K562 (cell line): Measurements from ENCODE around the gene GET4. TPM values are rescaled to one million over a fixed set of nuclear protein-coding genes. Genes with fewer than 3 reads are reported as not detected.
A peak's percentile ranks its signal among the peaks of the same experiment; 100 is the strongest.

ENCODE experiments used
- ATAC-seq: fragments of 200-7000 bp; cut with Tn5 transposase; 3 replicates; pipeline ENCODE4 v1.9.1; 2020; ENCODE audit warnings: moderate library complexity
- BruUV-seq: library from RNA; stranded (reverse); fragments of 400-500 nt; replicated peaks from 2 replicates; lab custom pipeline; 2021; lab: Mats Ljungman, UMichigan
- CTCF ChIA-PET: fragments of 300-600 bp; formaldehyde crosslinking; extraction: SDS; loops from one replicate; lab custom pipeline; 2021; ENCODE audit warnings: low intra/inter-chr PET ratio; lab: Yijun Ruan, JAX
- POLR2A ChIA-PET: fragments of 300-600, 350-650 bp; sonication (Branson Sonifier 250); formaldehyde crosslinking; extraction: SDS; loops from one replicate; lab custom pipeline; 2021; ENCODE audit warnings: antibody characterized with exemption, inconsistent platforms; lab: Yijun Ruan, JAX
- DNase-seq, 4 experiments: peaks; one replicate each; pipeline versions ENCODE4 v3.0.0 to v3.0.0-alpha.2; 2011 to 2018; ENCODE audit warnings: low spot score in 3 of 4, mixed read lengths in 3 of 4; ENCODE audit errors: extremely low read depth in 1 of 4
- FAIRE-seq: peaks from 2 replicates; lab custom pipeline; 2011; peaks lifted over from hg19 to GRCh38; lab: Jason Lieb, UNC
- H2AFZ ChIP-seq: 2 replicates; pipeline ENCODE4 v1.6.0; 2011; ENCODE audit warnings: low read depth, low read length, control low read depth, inconsistent platforms
- H3K27ac ChIP-seq: fragments of 200-600 bp; 3 replicates; pipeline ENCODE4 v1.8.0; 2011; ENCODE audit warnings: low read depth, mild to moderate bottlenecking, control low read depth, inconsistent platforms, low read length, moderate library complexity, mixed read lengths; ENCODE audit errors: extremely low read depth
- H3K27me3 ChIP-seq, 2 experiments: fragments of 300-600 bp in 1 of 2; 2 replicates in 1 of 2; 3 replicates in 1 of 2; pipeline versions ENCODE4 v1.6.0 to v1.8.0; 2011; ENCODE audit warnings: inconsistent platforms in 2 of 2, low read length in 2 of 2, mild to moderate bottlenecking in 1 of 2, mixed read lengths in 1 of 2, moderate library complexity in 1 of 2; ENCODE audit not compliant: control insufficient read depth in 2 of 2, insufficient read depth in 2 of 2
- H3K36me3 ChIP-seq: fragments of 300-600 bp; 3 replicates; pipeline ENCODE4 v1.8.0; 2011; ENCODE audit warnings: mild to moderate bottlenecking, low read length, inconsistent platforms; ENCODE audit not compliant: control insufficient read depth, insufficient read depth
- H3K4me1 ChIP-seq, 2 experiments: fragments of 200-600 bp in 1 of 2; replicated peaks in 1 of 2; 2 replicates in 1 of 2; 3 replicates in 1 of 2; pipeline versions ENCODE4 v1.5.1 to v1.8.0; 2011; ENCODE audit warnings: inconsistent platforms in 2 of 2, low read length in 2 of 2, mild to moderate bottlenecking in 1 of 2, mixed read lengths in 1 of 2, moderate library complexity in 1 of 2; ENCODE audit not compliant: control insufficient read depth in 2 of 2, insufficient read depth in 2 of 2
- H3K4me2 ChIP-seq: 2 replicates; pipeline ENCODE4 v1.6.1; 2011; ENCODE audit warnings: low read length, control low read depth, inconsistent platforms, mixed read lengths; ENCODE audit not compliant: insufficient read depth
- H3K4me3 ChIP-seq: fragments of 200-600 bp; sonication (generic), shearing (Covaris generic); 2 replicates; pipeline ENCODE4 v1.5.1; 2016; ENCODE audit warnings: control low read depth, inconsistent platforms
- H3K79me2 ChIP-seq: fragments of 200-600 bp; 3 replicates; pipeline ENCODE4 v1.8.0; 2011; ENCODE audit warnings: low read length, inconsistent platforms; ENCODE audit not compliant: control insufficient read depth, insufficient read depth
- H3K9ac ChIP-seq, 2 experiments: 2 replicates each; pipeline versions ENCODE4 v1.6.0 to v1.6.1; 2011; ENCODE audit warnings: low read depth in 2 of 2, low read length in 2 of 2, control low read depth in 1 of 2, inconsistent platforms in 1 of 2, mild to moderate bottlenecking in 1 of 2, mixed read lengths in 1 of 2; ENCODE audit not compliant: insufficient read depth in 1 of 2
- H3K9me1 ChIP-seq: one replicate; pipeline ENCODE4 v1.6.0; 2011; ENCODE audit warnings: inconsistent platforms, mild to moderate bottlenecking, low read length, moderate library complexity; ENCODE audit not compliant: control insufficient read depth, insufficient read depth
- H3K9me3 ChIP-seq: replicated peaks from 2 replicates; pipeline ENCODE4 v1.5.1; 2011; ENCODE audit warnings: low read depth, low read length, inconsistent platforms; ENCODE audit not compliant: control insufficient read depth, insufficient read depth
- H4K20me1 ChIP-seq: replicated peaks from 2 replicates; pipeline ENCODE4 v1.6.1; 2011; ENCODE audit warnings: low read length, inconsistent platforms, mixed read lengths; ENCODE audit not compliant: control insufficient read depth, insufficient read depth
- ELF2 ChIP-seq: fragments of 250-450 bp; sonication (Bioruptor Pico); IDR thresholded peaks from 2 replicates; pipeline ENCODE4 v1.5.0; 2021; ENCODE audit warnings: mild to moderate bottlenecking
- EWSR1 ChIP-seq: fragments of 450-650 bp; IDR thresholded peaks from 2 replicates; pipeline ENCODE4 v1.6.1; 2018; ENCODE audit warnings: borderline replicate concordance, mild to moderate bottlenecking, low read depth, moderate library complexity; ENCODE audit not compliant: partially characterized antibody
- KLF1 ChIP-seq: fragments of 450-650 bp; IDR thresholded peaks from 2 replicates; pipeline ENCODE4 v1.6.1; 2016; ENCODE audit warnings: missing genetic modification characterization, missing compliant biosample characterization
- KLF16 ChIP-seq: IDR thresholded peaks from 2 replicates; pipeline ENCODE4 v1.6.1; 2016; ENCODE audit warnings: antibody characterized with exemption
- KLF6 ChIP-seq: fragments of 250-450 bp; sonication (Bioruptor Pico); IDR thresholded peaks from 2 replicates; pipeline ENCODE4 v1.4.0; 2020; ENCODE audit warnings: mild to moderate bottlenecking, moderate library complexity, borderline replicate concordance
- PURB ChIP-seq: sonication (generic); formaldehyde crosslinking; IDR thresholded peaks from 2 replicates; pipeline ENCODE4 v1.9.0; 2021; ENCODE audit warnings: low read depth, mild to moderate bottlenecking, missing genetic modification reagents
- RUNX1 ChIP-seq: sonication (generic); IDR thresholded peaks from 2 replicates; pipeline ENCODE4 v1.6.1; 2016; ENCODE audit warnings: antibody characterized with exemption, low read depth
- TAF9B ChIP-seq: fragments of 450-650 bp; IDR thresholded peaks from 2 replicates; pipeline ENCODE4 v1.6.1; 2018; ENCODE audit warnings: mild to moderate bottlenecking; ENCODE audit not compliant: partially characterized antibody
- ZNF354B ChIP-seq: fragments of 250-450 bp; sonication (Bioruptor Pico); IDR thresholded peaks from 2 replicates; pipeline ENCODE4 v1.4.0; 2020
- ZNF764 ChIP-seq: fragments of 250-450 bp; sonication (Bioruptor Pico); IDR thresholded peaks from 2 replicates; pipeline ENCODE4 v1.4.0; 2020; ENCODE audit warnings: low read depth, mild to moderate bottlenecking, moderate library complexity
- WGBS: fragments of 100-300 bp; shearing (Covaris generic); methylation state at CpG from one replicate; pipeline ENCODE4 v1.1.6; 2016; ENCODE audit warnings: low coverage, mixed read lengths; ENCODE audit not compliant: insufficient coverage; ENCODE audit errors: missing lambda C conversion rate; 5-methylcytosine and 5-hydroxymethylcytosine counted together
- in situ Hi-C: fragments of 300-500 bp; cut with MboI; formaldehyde crosslinking; loops from 4 replicates; pipeline ENCODE4 v1.15.0; 2018; ENCODE audit warnings: inconsistent platforms, mixed read lengths
- intact Hi-C: fragments of 100-400 bp; cut with micrococcal nuclease; formaldehyde crosslinking; loops from 2 replicates; pipeline ENCODE4 v1.14.2; 2022
- polyA plus RNA-seq, 8 experiments: library from polyadenylated mRNA; depleted of rRNA in 4 of 8; stranded (reverse) in 5 of 8; unstranded in 3 of 8; fragments of >200 nt; fragmentation: Nextera tagmentation in 2 of 8; fragmentation: Illumina TruSeq in 1 of 8; extraction: Ambion mirVana in 2 of 8; extraction: Trizol in 1 of 8; gene quantifications; 2 replicates each; pipeline versions ENCODE4 v1.2.1 to v1.2.3, GENCODE V29; 2011 to 2014; ENCODE audit warnings: inconsistent platforms in 1 of 8, missing spikeins in 1 of 8
- total RNA-seq, 7 experiments: library from RNA; depleted of rRNA in 6 of 7; stranded (reverse); fragments of >200 nt in 6 of 7; fragmentation: Illumina TruSeq in 2 of 7; extraction: Trizol in 2 of 7; gene quantifications; 2 replicates each; pipeline versions ENCODE4 v1.2.1 to v1.2.3, GENCODE V29; 2011 to 2021; ENCODE audit warnings: low replicate concordance in 1 of 7
- TF ChIP-seq, protein P1 (sequence below): fragments of 250-450 bp; sonication (Bioruptor Pico); IDR thresholded peaks from 2 replicates; pipeline ENCODE4 v1.5.0; 2021
- TF ChIP-seq, protein P2 (sequence below): sonication (generic); formaldehyde crosslinking; IDR thresholded peaks from 2 replicates; pipeline ENCODE4 v1.8.0; 2022; ENCODE audit warnings: mild to moderate bottlenecking, missing genetic modification reagents
- TF ChIP-seq, protein P3 (sequence below): sonication (generic); formaldehyde crosslinking; IDR thresholded peaks from 2 replicates; pipeline ENCODE4 v1.5.0; 2020; ENCODE audit warnings: missing genetic modification reagents
- TF ChIP-seq, protein P4 (sequence below): IDR thresholded peaks from 2 replicates; pipeline ENCODE4 v1.6.1; 2012; ENCODE audit warnings: low read depth, low read length, improper control_type of control experiment, borderline replicate concordance

GET4 gene
- total and polyA plus RNA-seq, 9 of the 15 experiments (the other 6 are each of a cell fraction or from before 2014, with no cell fraction given): 0.99 to 122 (median 40.4) TPM

DNA sequence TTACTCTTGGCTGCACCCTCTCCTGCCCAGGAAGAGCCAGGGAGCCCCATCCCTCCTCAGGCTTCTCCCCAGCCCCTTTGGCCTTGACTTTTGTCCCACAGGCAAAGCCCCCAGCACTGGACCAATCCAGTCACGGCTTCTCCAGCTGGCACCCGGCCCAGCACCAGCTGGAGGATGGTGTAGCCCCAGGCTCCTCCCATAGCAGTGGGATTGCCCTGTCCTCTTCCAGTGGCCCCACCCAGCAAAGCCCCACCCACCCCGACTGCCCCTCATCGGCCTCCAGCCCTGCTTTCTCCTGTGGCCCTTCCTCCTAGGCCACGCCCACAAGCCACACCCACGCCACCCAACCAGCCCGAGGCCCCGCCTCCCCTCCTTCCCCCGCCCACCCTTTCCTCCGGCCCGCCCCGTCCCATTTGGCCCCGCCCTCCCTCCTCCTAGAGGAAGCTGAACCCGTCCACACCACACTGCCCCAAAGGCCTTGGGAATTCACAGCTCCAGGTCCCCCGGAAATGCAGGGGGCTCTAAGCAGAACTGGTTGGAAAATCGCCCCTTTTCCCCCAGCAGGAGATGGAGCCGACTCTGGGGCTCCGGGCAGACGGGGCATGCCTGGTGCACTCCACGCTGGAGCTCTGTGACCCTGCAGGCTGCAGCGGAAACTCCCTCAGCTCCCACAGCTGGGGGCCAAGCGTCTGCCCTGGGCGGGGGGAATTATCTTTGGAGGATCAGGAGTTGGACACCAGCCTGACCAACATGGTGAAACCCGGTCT, 25.2 kb downstream of the GET4 start (continued):
- TF ChIP-seq, protein P1, sequence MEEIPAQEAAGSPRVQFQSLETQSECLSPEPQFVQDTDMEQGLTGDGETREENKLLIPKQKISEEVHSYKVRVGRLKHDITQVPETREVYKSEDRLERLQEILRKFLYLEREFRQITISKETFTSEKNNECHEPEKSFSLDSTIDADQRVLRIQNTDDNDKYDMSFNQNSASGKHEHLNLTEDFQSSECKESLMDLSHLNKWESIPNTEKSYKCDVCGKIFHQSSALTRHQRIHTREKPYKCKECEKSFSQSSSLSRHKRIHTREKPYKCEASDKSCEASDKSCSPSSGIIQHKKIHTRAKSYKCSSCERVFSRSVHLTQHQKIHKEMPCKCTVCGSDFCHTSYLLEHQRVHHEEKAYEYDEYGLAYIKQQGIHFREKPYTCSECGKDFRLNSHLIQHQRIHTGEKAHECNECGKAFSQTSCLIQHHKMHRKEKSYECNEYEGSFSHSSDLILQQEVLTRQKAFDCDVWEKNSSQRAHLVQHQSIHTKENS: no peak
- TF ChIP-seq, protein P2, sequence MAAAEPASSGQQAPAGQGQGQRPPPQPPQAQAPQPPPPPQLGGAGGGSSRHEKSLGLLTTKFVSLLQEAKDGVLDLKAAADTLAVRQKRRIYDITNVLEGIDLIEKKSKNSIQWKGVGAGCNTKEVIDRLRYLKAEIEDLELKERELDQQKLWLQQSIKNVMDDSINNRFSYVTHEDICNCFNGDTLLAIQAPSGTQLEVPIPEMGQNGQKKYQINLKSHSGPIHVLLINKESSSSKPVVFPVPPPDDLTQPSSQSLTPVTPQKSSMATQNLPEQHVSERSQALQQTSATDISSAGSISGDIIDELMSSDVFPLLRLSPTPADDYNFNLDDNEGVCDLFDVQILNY (CRISPR knock-in tag): no peak

DNA sequence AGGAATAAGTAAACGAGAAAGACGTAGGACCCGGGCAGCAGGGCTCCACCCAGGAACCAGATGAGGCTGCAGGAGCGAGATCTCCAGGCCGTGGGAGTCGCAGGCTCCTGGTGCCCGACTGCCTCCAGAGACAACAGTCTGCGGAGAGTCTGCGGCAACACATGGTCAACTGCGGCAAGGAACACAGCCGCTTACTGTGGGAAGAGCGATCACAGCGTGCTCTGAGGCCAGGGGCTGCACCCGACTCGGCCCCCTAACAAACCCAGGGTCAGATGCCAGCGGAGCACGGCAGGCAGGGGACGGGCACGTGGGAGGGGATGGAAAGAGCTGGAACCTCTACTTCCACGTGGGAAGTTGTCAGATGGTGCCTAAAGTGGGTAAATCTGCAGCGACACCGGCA, 26.6 kb downstream of the GET4 start:
- intact Hi-C loops: no loop called here
- Histone ChIP-seq H2AFZ (no peak overlapping the region), H3K4me1 (peaks cover 28 to 74% of the 10 kb centered on the region in 2 experiments), H3K79me2 (no peaks in the 10 kb centered on the region), H3K27ac (no peak overlapping the region), H3K27me3 (peaks cover 9 to 19% of the 10 kb centered on the region in 2 experiments; a peak in 1 of 5 replicates), H3K36me3 (peaks cover 3% of the 10 kb centered on the region; the same call in 1 of the 3 replicates), H3K9me3 (no peaks in the 10 kb centered on the region), H3K4me2 (no peak overlapping the region), H4K20me1 (no peaks in the 10 kb centered on the region)
- ChIA-PET CTCF (no interaction called here), POLR2A (interaction anchor here (0.6 kb wide), 1 partner anchor 470 kb away, joined by 4 read pairs; no protein-coding TSS in a partner anchor)
- ATAC-seq: no peak
- TF ChIP-seq EWSR1 (no peak), RUNX1 (no peak), ZNF764 (CRISPR knock-in tag) (no peak), TAF9B (no peak), PURB (CRISPR knock-in tag) (no peak), KLF1 (no peak), KLF16 (no peak), KLF6 (no peak), ZNF354B (CRISPR knock-in tag) (no peak), ELF2 (no peak)
- TF ChIP-seq, protein P3, sequence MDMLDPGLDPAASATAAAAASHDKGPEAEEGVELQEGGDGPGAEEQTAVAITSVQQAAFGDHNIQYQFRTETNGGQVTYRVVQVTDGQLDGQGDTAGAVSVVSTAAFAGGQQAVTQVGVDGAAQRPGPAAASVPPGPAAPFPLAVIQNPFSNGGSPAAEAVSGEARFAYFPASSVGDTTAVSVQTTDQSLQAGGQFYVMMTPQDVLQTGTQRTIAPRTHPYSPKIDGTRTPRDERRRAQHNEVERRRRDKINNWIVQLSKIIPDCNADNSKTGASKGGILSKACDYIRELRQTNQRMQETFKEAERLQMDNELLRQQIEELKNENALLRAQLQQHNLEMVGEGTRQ (CRISPR knock-in tag): no peak
- TF ChIP-seq, protein P4, sequence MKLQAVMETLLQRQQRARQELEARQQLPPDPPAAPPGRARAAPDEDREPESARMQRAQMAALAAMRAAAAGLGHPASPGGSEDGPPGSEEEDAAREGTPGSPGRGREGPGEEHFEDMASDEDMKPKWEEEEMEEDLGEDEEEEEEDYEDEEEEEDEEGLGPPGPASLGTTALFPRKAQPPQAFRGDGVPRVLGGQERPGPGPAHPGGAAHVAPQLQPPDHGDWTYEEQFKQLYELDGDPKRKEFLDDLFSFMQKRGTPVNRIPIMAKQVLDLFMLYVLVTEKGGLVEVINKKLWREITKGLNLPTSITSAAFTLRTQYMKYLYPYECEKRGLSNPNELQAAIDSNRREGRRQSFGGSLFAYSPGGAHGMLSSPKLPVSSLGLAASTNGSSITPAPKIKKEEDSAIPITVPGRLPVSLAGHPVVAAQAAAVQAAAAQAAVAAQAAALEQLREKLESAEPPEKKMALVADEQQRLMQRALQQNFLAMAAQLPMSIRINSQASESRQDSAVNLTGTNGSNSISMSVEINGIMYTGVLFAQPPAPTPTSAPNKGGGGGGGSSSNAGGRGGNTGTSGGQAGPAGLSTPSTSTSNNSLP: no peak
- TF ChIP-seq, all 486 proteins: peak for 0
- FAIRE-seq (no peak), DNase-seq (no peak)
- no peak overlapping the region for H3K4me3 ChIP-seq
- in situ Hi-C loops: no loop called here
- 55% methylated on average over 15 of the region's 22 CpGs for WGBS
- H3K9me1 ChIP-seq: no peaks in the 10 kb centered on the region
- BruUV-seq: no TSS peak
- 0 out of 4 replicates have a peak overlapping the region, but pooled peaks of 1 of the 2 experiments have one; percentile 40 for H3K9ac ChIP-seq
